SK-N-SH treated with all-trans-retinoic acid at 6 μM for 48 hours (cell line): ENCODE results near the gene ATP4B.

Experiments
- ARNTL ChIP-seq: fragments of 450-650 bp; formaldehyde crosslinking; IDR thresholded peaks from 2 replicates; pipeline ENCODE4 v1.5.0; 2020; ENCODE audit warnings: low read depth, mild to moderate bottlenecking, moderate library complexity, borderline replicate concordance
- ESRRG ChIP-seq: fragments of 250-450 bp; sonication (Bioruptor Pico); IDR thresholded peaks from 2 replicates; pipeline ENCODE4 v1.6.1; 2021; ENCODE audit warnings: mild to moderate bottlenecking
- GLIS3 ChIP-seq: fragments of 250-450 bp; sonication (Bioruptor Pico); IDR thresholded peaks from 2 replicates; pipeline ENCODE4 v1.5.0; 2020; ENCODE audit warnings: mild to moderate bottlenecking, moderate library complexity
- OSR1 ChIP-seq: fragments of 250-450 bp; sonication (Bioruptor Pico); IDR thresholded peaks from 2 replicates; pipeline ENCODE4 v1.8.0; 2022; ENCODE audit warnings: moderate library complexity, mild to moderate bottlenecking, inconsistent platforms
- PATZ1 ChIP-seq: fragments of 250-450 bp; sonication (Bioruptor Pico); IDR thresholded peaks from 2 replicates; pipeline ENCODE4 v1.8.0; 2020; ENCODE audit warnings: mild to moderate bottlenecking, moderate library complexity, borderline replicate concordance
- RARB ChIP-seq: fragments of 250-450 bp; sonication (Bioruptor Pico); IDR thresholded peaks from 2 replicates; pipeline ENCODE4 v1.8.0; 2021; ENCODE audit warnings: mild to moderate bottlenecking, moderate library complexity
- SNAI2 ChIP-seq: fragments of 250-450 bp; sonication (Bioruptor Pico); IDR thresholded peaks from 2 replicates; pipeline ENCODE4 v1.5.0; 2020; ENCODE audit warnings: mild to moderate bottlenecking, moderate library complexity
- TOX ChIP-seq: fragments of 250-450 bp; sonication (Bioruptor Pico); IDR thresholded peaks from 2 replicates; pipeline ENCODE4 v1.8.0; 2021; ENCODE audit warnings: mild to moderate bottlenecking, moderate library complexity, borderline replicate concordance
- TSHZ2 ChIP-seq: fragments of 250-450 bp; sonication (Bioruptor Pico); IDR thresholded peaks from 2 replicates; pipeline ENCODE4 v1.5.0; 2020; ENCODE audit warnings: mild to moderate bottlenecking, moderate library complexity
- ZNF70 ChIP-seq: fragments of 450-650 bp; formaldehyde crosslinking; IDR thresholded peaks from 2 replicates; pipeline ENCODE4 v1.5.0; 2020; ENCODE audit warnings: mild to moderate bottlenecking, moderate library complexity

GRCh38 chr13:113671066-113672001 is 13.3 kb upstream of the ATP4B start:
- TF ChIP-seq PATZ1 (no peak), ESRRG (no peak), TOX (no peak), ARNTL (CRISPR knock-in tag) (no peak), GLIS3 (no peak), OSR1 (CRISPR knock-in tag) (no peak), TSHZ2 (CRISPR knock-in tag) (no peak), ZNF70 (CRISPR knock-in tag) (no peak), RARB (CRISPR knock-in tag) (no peak), SNAI2 (no peak)
